ENCODE data around the gene FHIT.
A peak's percentile ranks its signal among the peaks of the same experiment; 100 is the strongest.
"Not testable (repeated sequence)": the region's sequence is repeated elsewhere in the genome, so short reads cannot be mapped to it uniquely, and the experiment has no call there.

FHIT gene

GRCh38 chr3:61224823-61225222 lies 26.4 kb downstream of the FHIT start:
- DNase-seq = no peak

- no peak for DNase-seq
These were observed 27.8 kb downstream of the FHIT start for GRCh38 chr3:61223451-61223850.

- no peak for DNase-seq
These were observed 28.8 kb downstream of the FHIT start for GRCh38 chr3:61222467-61222866.

GRCh38 chr3:61221759-61222362 lies 29.4 kb downstream of the FHIT start:
- no peak for DNase-seq

GRCh38 chr3:61218504-61218903 lies 32.7 kb downstream of the FHIT start:
- no peak for DNase-seq

- DNase-seq = not testable (repeated sequence)
These were observed 35.1 kb downstream of the FHIT start for GRCh38 chr3:61216171-61216570.

GRCh38 chr3:61202086-61202485 lies 49.2 kb downstream of the FHIT start:
- DNase-seq = no peak

- no peak for DNase-seq
These were observed 50.2 kb downstream of the FHIT start for GRCh38 chr3:61201071-61201470.

GRCh38 chr3:61200270-61200669 lies 51.0 kb downstream of the FHIT start:
- DNase-seq = no peak

- DNase-seq = no peak
These were observed 51.4 kb downstream of the FHIT start for GRCh38 chr3:61199843-61200242.

GRCh38 chr3:61194892-61195538 lies 56.2 kb downstream of the FHIT start:
- no peak for DNase-seq

GRCh38 chr3:61192222-61192621 lies 59.0 kb downstream of the FHIT start:
- DNase-seq = no peak

- DNase-seq = not testable (repeated sequence)
These were observed 61.0 kb downstream of the FHIT start for GRCh38 chr3:61190205-61190604.

GRCh38 chr3:61186030-61186429 lies 65.2 kb downstream of the FHIT start:
- DNase-seq = no peak

GRCh38 chr3:61184956-61185355 lies 66.3 kb downstream of the FHIT start:
- no peak for DNase-seq

- no peak for DNase-seq
These were observed 68.6 kb downstream of the FHIT start for GRCh38 chr3:61182662-61183061.

- DNase-seq = peak; percentile 12
These were observed 69.4 kb downstream of the FHIT start for GRCh38 chr3:61181874-61182273.

GRCh38 chr3:61180206-61180605 lies 71.0 kb downstream of the FHIT start:
- DNase-seq = no peak

GRCh38 chr3:61178167-61178566 lies 73.1 kb downstream of the FHIT start:
- no peak for DNase-seq

GRCh38 chr3:61177450-61177849 lies 73.8 kb downstream of the FHIT start:
- DNase-seq = no peak

GRCh38 chr3:61173676-61174075 lies 77.6 kb downstream of the FHIT start:
- DNase-seq = no peak

- DNase-seq = no peak
These were observed 78.6 kb downstream of the FHIT start for GRCh38 chr3:61172684-61173083.

GRCh38 chr3:61172203-61172602 lies 79.0 kb downstream of the FHIT start:
- DNase-seq = no peak

- DNase-seq = no peak
These were observed 81.5 kb downstream of the FHIT start for GRCh38 chr3:61169621-61170251.

- no peak for DNase-seq
These were observed 83.0 kb downstream of the FHIT start for GRCh38 chr3:61168286-61168685.
